Raji (cell line): Measurements from ENCODE around the gene CAMK1.

Experiments used
- POLR2A ChIP-seq: IDR thresholded peaks from 2 replicates; pipeline ENCODE4 v1.6.1; 2011; ENCODE audit warnings: low read depth, low read length, control low read depth; ENCODE audit not compliant: insufficient read depth

CAMK1 gene

GRCh38 chr3:9718118-9718517, 51.6 kb downstream of the CAMK1 start:
- TF ChIP-seq POLR2A: no peak

- TF ChIP-seq POLR2A: no peak
Measured at GRCh38 chr3:9717563-9717962, 52.2 kb downstream of the CAMK1 start.

- TF ChIP-seq POLR2A: no peak
Measured at GRCh38 chr3:9716801-9717555, 52.8 kb downstream of the CAMK1 start.

GRCh38 chr3:9715764-9716437, 53.8 kb downstream of the CAMK1 start:
- no peak for TF ChIP-seq POLR2A

- no peak for TF ChIP-seq POLR2A
Measured at GRCh38 chr3:9715136-9715535, 54.6 kb downstream of the CAMK1 start.

- no peak for TF ChIP-seq POLR2A
Measured at GRCh38 chr3:9713142-9713541, 56.6 kb downstream of the CAMK1 start.

GRCh38 chr3:9712415-9712814, 57.3 kb downstream of the CAMK1 start:
- no peak for TF ChIP-seq POLR2A

- TF ChIP-seq POLR2A: no peak
Measured at GRCh38 chr3:9710174-9710739, 59.5 kb downstream of the CAMK1 start.
